ENCODE measurements around the gene SPATA31D1.
"Not testable (repeated sequence)": the region's sequence is repeated elsewhere in the genome, so short reads cannot be mapped to it uniquely, and the experiment has no call there.

SPATA31D1 gene

DNA sequence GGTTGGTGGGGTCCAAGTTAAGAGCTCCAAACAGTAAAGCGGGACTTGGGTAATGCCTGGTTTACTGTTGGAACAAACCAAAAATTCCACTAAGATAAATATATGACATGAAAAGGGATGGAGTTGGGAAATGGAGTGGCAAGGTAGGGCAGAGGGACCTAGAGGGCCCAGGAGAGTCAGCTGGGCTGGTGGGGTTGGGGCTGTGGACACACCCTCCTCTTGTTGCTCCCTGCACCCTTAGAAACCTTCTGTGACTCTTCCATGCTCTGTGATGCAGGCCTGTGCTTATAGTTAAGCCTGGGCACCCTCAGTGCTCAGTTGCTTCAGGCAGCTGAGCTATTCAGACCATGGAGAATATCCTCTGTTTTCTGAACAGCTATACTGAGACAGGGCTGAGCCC, at the start of gene SPATA31D1:
SPATA31D1 (plus strand) TSS at position 301 of the 400 bp plus-strand sequence; CDS start at position 348, 47 bp downstream.
- not testable (repeated sequence) for DNase-seq

- DNase-seq: not testable (repeated sequence)
Measured at GRCh38 chr9:81943393-81943792, 45.2 kb upstream of the SPATA31D1 start, which contains the start of gene SPATA31D3. SPATA31D3 (plus strand) TSS chr9:81943500; CDS start chr9:81943586, 86 bp downstream.

DNA sequence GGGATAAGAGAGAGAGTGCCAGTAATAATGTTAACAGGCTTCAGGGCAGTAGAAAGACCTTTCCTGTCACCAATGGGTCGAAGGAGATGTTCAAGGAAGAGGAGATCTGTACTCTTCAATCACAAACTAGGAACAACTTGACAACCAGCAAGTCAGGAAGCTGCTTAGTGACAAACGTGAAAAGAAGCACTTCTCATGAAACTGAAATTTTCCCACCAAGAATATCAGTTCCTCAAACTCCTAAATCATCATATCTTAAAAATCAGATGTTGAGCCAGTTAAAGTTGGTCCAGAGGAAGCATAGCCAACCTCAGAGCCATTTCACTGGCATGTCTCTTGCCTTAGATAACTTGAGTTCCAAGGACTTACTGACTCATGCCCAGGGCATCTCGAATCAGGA, 39.9 kb upstream of the SPATA31D1 start:
- not testable (repeated sequence) for DNase-seq

GRCh38 chr9:81953096-81953495, 35.5 kb upstream of the SPATA31D1 start:
- DNase-seq: no peak

DNA sequence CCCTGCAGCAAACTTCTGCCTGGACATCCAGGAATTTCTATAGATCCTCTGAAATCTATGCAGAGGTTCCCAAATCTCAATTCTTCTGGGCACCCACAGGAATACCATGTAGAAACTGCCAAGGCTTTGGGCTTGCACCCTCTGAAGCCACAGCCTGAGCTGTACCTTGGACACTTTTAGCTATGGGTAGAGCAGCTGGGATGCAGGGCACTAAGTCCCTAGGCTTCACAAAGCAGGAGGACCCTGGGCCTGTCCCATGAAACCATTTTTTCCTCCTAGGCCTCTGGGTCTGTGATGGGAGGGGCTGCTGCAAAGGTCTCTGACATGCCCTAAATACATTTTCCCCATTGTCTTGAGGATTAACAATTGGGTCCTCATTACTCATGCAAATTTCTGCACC, 32.9 kb upstream of the SPATA31D1 start:
- no peak for DNase-seq

- DNase-seq: no peak
Measured at GRCh38 chr9:81964218-81965171, 24.1 kb upstream of the SPATA31D1 start.

- no peak for DNase-seq
Measured at GRCh38 chr9:81968026-81968425, 20.5 kb upstream of the SPATA31D1 start.

- no peak for DNase-seq
Measured at GRCh38 chr9:81969971-81970370, 18.6 kb upstream of the SPATA31D1 start.

DNA sequence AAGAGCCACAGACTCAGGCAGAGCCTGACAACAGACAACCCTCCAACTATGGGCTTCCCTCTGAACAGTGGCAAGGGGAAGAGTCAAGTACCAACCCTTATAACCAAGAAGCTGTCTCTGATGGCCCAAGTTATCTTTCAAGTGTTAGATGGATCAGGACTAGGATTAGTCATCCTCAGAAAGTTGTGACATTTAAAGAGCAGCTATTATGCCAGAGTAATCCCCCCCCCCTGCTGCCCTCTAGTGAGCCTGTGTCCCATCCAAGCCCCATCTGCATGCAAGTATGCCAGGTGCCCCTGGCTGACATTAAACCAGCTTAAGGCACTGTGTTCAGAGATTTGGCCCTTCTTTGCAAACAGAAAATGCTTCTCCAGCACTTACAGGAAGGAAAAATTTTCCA, 16.8 kb upstream of the SPATA31D1 start:
- no peak for DNase-seq

DNA sequence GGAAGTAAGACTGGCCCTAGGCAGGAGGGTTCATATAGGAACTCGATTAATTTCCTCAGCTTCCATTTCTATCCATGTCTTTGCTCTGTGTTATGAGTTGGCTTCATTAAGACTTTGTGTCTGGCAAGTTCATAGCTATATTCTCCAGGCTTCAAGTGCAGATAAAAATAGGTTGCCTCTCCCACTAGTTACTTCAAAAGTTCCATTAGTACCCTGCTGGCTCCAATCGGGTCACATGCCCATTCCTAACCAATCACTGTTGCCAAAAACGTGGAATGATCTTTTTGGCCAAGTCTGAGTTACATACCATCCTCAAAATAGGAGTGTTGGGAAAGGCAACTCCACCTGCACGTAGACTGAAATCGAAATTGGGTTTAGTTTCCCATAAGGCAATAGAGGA, 13.8 kb upstream of the SPATA31D1 start:
- no peak for DNase-seq

- DNase-seq: no peak
Measured at GRCh38 chr9:81976351-81976750, 12.2 kb upstream of the SPATA31D1 start.

- no peak for DNase-seq
Measured at GRCh38 chr9:81979196-81979595, 9.4 kb upstream of the SPATA31D1 start.

- DNase-seq: no peak
Measured at GRCh38 chr9:81980568-81980967, 8.0 kb upstream of the SPATA31D1 start.

DNA sequence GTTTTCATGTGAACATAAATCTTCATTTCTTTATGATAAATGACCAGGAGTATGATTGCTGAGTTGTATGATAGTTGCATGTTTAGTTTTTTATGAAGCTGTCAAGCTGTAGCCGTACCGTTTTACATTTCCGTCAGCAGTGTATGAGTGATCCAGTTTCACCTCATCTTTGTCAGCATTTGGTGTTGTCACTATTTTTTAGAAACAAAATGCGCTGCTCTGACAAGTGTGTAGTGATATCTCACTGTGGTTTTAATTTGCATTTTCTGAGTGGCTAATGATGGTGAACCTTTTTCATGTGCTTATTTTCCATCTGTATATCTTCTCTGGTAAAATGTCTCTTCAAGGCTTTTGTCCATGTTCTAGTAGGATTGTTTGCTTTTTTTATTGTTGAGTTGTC, 6.7 kb upstream of the SPATA31D1 start:
- no peak for DNase-seq

DNA sequence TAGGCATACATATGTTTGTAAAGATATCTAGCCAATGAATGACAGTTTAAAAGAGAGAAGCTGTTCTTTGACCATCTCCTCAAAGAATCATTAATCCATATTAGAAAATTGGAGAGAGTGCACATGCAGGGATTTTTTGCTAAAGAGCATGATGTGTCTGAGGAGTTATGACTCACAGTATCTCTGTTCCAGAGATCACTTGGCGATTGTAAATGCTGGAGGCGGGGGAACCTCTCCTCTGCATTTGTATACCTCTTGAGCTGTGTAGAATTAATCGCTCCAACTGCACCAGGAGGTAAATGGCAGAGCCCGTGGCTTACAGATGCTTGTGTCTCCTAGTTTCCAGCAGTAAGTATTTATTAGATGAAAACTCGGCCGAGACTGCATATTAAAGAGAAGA, 3.6 kb upstream of the SPATA31D1 start:
- no peak for DNase-seq

GRCh38 chr9:81986051-81986450, 2.5 kb upstream of the SPATA31D1 start:
- DNase-seq: no peak

GRCh38 chr9:81989700-81990099, 1.1 kb downstream of the SPATA31D1 start:
- no peak for DNase-seq

GRCh38 chr9:81993656-81994055, 5.1 kb downstream of the SPATA31D1 start:
- no peak for DNase-seq

- no peak for DNase-seq
Measured at GRCh38 chr9:81999806-82000205, 11.2 kb downstream of the SPATA31D1 start.

GRCh38 chr9:82010711-82011110, 22.1 kb downstream of the SPATA31D1 start:
- no peak for DNase-seq

DNA sequence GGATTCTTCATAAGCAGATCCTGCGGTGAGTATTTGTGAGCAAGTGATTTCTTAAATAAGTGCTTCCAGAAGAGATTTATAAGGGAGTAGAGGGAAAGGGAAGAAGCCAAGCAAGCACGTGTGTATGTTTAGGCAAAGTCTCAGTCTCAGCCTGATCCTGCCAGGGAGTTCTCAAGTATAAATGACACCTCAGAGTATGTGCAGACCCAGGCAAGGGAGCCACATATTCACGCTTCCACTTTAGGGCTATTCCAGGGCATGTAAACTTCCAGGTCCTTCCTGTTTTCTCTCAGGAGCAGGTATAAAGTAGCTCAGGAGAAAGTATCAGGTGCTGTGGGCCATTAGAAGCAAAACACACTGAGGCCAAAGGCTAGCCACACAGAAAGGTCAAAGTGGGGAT, 22.6 kb downstream of the SPATA31D1 start:
- no peak for DNase-seq

GRCh38 chr9:82012276-82012675, 23.7 kb downstream of the SPATA31D1 start:
- DNase-seq: no peak

GRCh38 chr9:82020331-82020730, 31.8 kb downstream of the SPATA31D1 start:
- no peak for DNase-seq

DNA sequence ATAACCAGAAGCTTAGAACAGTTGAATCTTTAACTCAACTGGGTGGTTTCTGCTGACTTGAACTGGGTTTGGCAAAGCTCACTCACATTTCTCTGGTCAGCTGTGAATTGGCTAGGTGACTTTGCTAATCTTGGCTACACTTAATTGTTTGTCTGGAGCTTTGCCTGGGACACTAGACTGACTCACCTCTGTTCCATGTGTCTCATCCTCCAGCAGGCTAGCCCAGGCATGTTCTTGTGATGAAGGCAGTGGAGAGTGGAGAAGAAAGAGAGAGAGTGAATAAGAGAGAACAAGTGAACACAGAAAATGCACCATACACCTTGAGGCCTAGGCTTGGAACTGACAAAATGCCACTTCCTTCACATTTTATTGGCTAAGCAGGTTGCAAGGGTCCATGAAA, 32.6 kb downstream of the SPATA31D1 start:
- DNase-seq: no peak

- DNase-seq: no peak
Measured at GRCh38 chr9:82022121-82022520, 33.5 kb downstream of the SPATA31D1 start.
